ENCODE results near the gene VPS13C.

DNA sequence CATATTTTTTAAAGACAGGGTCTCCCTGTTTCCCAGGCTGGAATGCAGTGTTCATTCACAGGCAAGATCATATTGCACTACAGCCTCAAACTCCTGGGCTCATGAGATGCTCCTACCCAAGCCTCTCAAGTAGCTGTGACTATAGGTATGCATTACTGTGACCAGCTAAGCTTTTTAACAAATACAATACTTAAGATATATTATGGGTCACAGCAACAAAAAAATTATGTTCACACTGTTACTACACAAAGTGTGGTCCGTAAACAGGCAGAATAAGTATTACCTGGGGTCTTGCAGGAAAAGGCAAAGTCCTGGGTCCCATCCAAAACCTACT, 152.5 kb downstream of the VPS13C start:
- TF ChIP-seq GATA3 (IDR thresholded peaks at IDR 0.05; ENCODE audit: low read depth, low read length) (no peak), GATA2 (IDR thresholded peaks at IDR 0.05; ENCODE audit: low read depth, low read length) (no peak)

All from SH-SY5Y (cell line).